ENCODE results near the gene ALPK1.
"Not testable (repeated sequence)": the region's sequence is repeated elsewhere in the genome, so short reads cannot be mapped to it uniquely, and the experiment has no call there.

ALPK1 gene

GRCh38 chr4:112381996-112382692, 85.0 kb downstream of the ALPK1 start:
- DNase-seq: no peak

- DNase-seq: no peak
These were observed 88.9 kb downstream of the ALPK1 start for GRCh38 chr4:112386071-112386470.

- no peak for DNase-seq
These were observed 104.9 kb downstream of the ALPK1 start for GRCh38 chr4:112402098-112402497.

- no peak for DNase-seq
These were observed 106.2 kb downstream of the ALPK1 start for GRCh38 chr4:112403101-112403945.

- no peak for DNase-seq
These were observed 113.2 kb downstream of the ALPK1 start for GRCh38 chr4:112410364-112410763.

- no peak for DNase-seq
These were observed 113.6 kb downstream of the ALPK1 start for GRCh38 chr4:112410804-112411203.

- no peak for DNase-seq
These were observed 114.8 kb downstream of the ALPK1 start for GRCh38 chr4:112411781-112412550.

- no peak for DNase-seq
These were observed 119.3 kb downstream of the ALPK1 start for GRCh38 chr4:112416464-112416863.

GRCh38 chr4:112418092-112418491, 120.9 kb downstream of the ALPK1 start:
- DNase-seq: no peak

- DNase-seq: no peak
These were observed 124.7 kb downstream of the ALPK1 start for GRCh38 chr4:112421911-112422310.

- no peak for DNase-seq
These were observed 125.5 kb downstream of the ALPK1 start for GRCh38 chr4:112422644-112423043.

- DNase-seq: no peak
These were observed 126.4 kb downstream of the ALPK1 start for GRCh38 chr4:112423591-112423990.

GRCh38 chr4:112425823-112426222, 128.7 kb downstream of the ALPK1 start:
- DNase-seq: no peak

- no peak for DNase-seq
These were observed 129.2 kb downstream of the ALPK1 start for GRCh38 chr4:112426416-112426815.

- DNase-seq: no peak
These were observed 134.0 kb downstream of the ALPK1 start for GRCh38 chr4:112431158-112431557.

GRCh38 chr4:112436987-112437386, 139.8 kb downstream of the ALPK1 start:
- no peak for DNase-seq

GRCh38 chr4:112442226-112442625, 145.1 kb downstream of the ALPK1 start:
- not testable (repeated sequence) for DNase-seq

- DNase-seq: no peak
These were observed 151.3 kb downstream of the ALPK1 start for GRCh38 chr4:112448306-112449132.

- DNase-seq: no peak
These were observed 152.5 kb downstream of the ALPK1 start for GRCh38 chr4:112449708-112450107.

GRCh38 chr4:112451104-112451503, 153.9 kb downstream of the ALPK1 start:
- no peak for DNase-seq

GRCh38 chr4:112451831-112452230, 154.7 kb downstream of the ALPK1 start:
- DNase-seq: no peak

- DNase-seq: no peak
These were observed 156.2 kb downstream of the ALPK1 start for GRCh38 chr4:112453321-112453720.

- DNase-seq: no peak
These were observed 175.1 kb downstream of the ALPK1 start for GRCh38 chr4:112472318-112472717.
